Endothelial cell of umbilical vein (primary cell): ENCODE results near the gene DNAH11. TPM values are rescaled to one million over a fixed set of nuclear protein-coding genes. Genes with fewer than 3 reads are reported as not detected.

ENCODE experiments used
- BruUV-seq: library from RNA; stranded (reverse); fragments of 400-500 nt; replicated peaks from 2 replicates; lab custom pipeline; 2021; lab: Mats Ljungman, UMichigan
- CTCF ChIA-PET: fragments of 300-600, 350-600 bp; sonication (Branson Sonifier 250); formaldehyde crosslinking; loops from one replicate; lab custom pipeline; 2021; ENCODE audit warnings: antibody characterized with exemption, inconsistent platforms; lab: Charles Lee
- POLR2A ChIA-PET: fragments of 300-600, 350-600 bp; sonication (Branson Sonifier 250); formaldehyde crosslinking; loops from one replicate; lab custom pipeline; 2021; ENCODE audit warnings: antibody characterized with exemption, inconsistent platforms; lab: Charles Lee
- DNase-seq: peaks from one replicate; pipeline ENCODE4 v3.0.0-alpha.2; 2011; ENCODE audit warnings: low read depth, low spot score
- FAIRE-seq: peaks from 2 replicates; lab custom pipeline; 2011; peaks lifted over from hg19 to GRCh38; lab: Jason Lieb, UNC
- H2AFZ ChIP-seq: 2 replicates; pipeline ENCODE4 v1.6.0; 2012; ENCODE audit warnings: low read depth, low read length, control low read depth, inconsistent platforms
- H3K27ac ChIP-seq: 2 replicates; pipeline ENCODE4 v1.5.1; 2011; ENCODE audit warnings: low read depth, mild to moderate bottlenecking, control low read depth, low read length, moderate library complexity; ENCODE audit not compliant: insufficient read depth
- H3K27me3 ChIP-seq, 2 experiments: 2 replicates each; pipeline versions ENCODE4 v1.6.0 to v1.6.1; 2011; ENCODE audit warnings: low read length in 2 of 2, mixed read lengths in 1 of 2; ENCODE audit not compliant: control insufficient read depth in 2 of 2, insufficient read depth in 2 of 2
- H3K36me3 ChIP-seq, 2 experiments: 2 replicates in 1 of 2; 3 replicates in 1 of 2; pipeline ENCODE4 v1.5.1; 2011; ENCODE audit warnings: low read length in 2 of 2, mild to moderate bottlenecking in 1 of 2, moderate library complexity in 1 of 2; ENCODE audit not compliant: control insufficient read depth in 2 of 2, insufficient read depth in 2 of 2; ENCODE audit errors: extremely low read depth in 1 of 2
- H3K4me1 ChIP-seq: 3 replicates; pipeline ENCODE4 v1.5.1; 2011; ENCODE audit warnings: mild to moderate bottlenecking, low read length; ENCODE audit not compliant: control insufficient read depth, insufficient read depth; ENCODE audit errors: extremely low read depth
- H3K4me2 ChIP-seq: 2 replicates; pipeline ENCODE4 v1.6.1; 2011; ENCODE audit warnings: low read length, control low read depth, mixed read lengths; ENCODE audit not compliant: insufficient read depth
- H3K4me3 ChIP-seq, 3 experiments: fragments of 200-600 bp in 1 of 3; sonication (generic), shearing (Covaris generic) in 1 of 3; replicated peaks in 1 of 3; 2 replicates each; pipeline ENCODE4 v1.5.1; 2011 to 2016; ENCODE audit warnings: control low read depth in 3 of 3, low read length in 3 of 3, mild to moderate bottlenecking in 2 of 3, inconsistent platforms in 1 of 3, low read depth in 1 of 3, moderate library complexity in 1 of 3; ENCODE audit not compliant: insufficient read depth in 1 of 3
- H3K79me2 ChIP-seq: 2 replicates; pipeline ENCODE4 v1.6.0; 2012; ENCODE audit warnings: low read length, inconsistent platforms; ENCODE audit not compliant: control insufficient read depth, insufficient read depth
- H3K9ac ChIP-seq: replicated peaks from 2 replicates; pipeline ENCODE3; 2011; ENCODE audit warnings: low read length, control low read depth; ENCODE audit not compliant: insufficient read depth; ENCODE audit errors: extremely low read depth
- H3K9me1 ChIP-seq: replicated peaks from 3 replicates; pipeline ENCODE4 v1.6.0; 2011; ENCODE audit warnings: mild to moderate bottlenecking, low read length; ENCODE audit not compliant: control insufficient read depth, insufficient read depth; ENCODE audit errors: extremely low read depth
- H3K9me3 ChIP-seq: replicated peaks from 2 replicates; pipeline ENCODE4 v1.5.1; 2012; ENCODE audit warnings: low read length, inconsistent platforms; ENCODE audit not compliant: control insufficient read depth, insufficient read depth
- H4K20me1 ChIP-seq: replicated peaks from 2 replicates; pipeline ENCODE3; 2011; ENCODE audit warnings: mild to moderate bottlenecking, low read length; ENCODE audit not compliant: control insufficient read depth, insufficient read depth; ENCODE audit errors: extremely low read depth
- EZH2 ChIP-seq: IDR thresholded peaks from 2 replicates; pipeline ENCODE4 v1.6.1; 2012; ENCODE audit warnings: borderline replicate concordance, low read depth, mild to moderate bottlenecking, moderate library complexity, low read length, inconsistent platforms; ENCODE audit not compliant: severe bottlenecking
- FOS ChIP-seq: IDR thresholded peaks from 2 replicates; pipeline ENCODE4 v1.6.1; 2011; ENCODE audit warnings: mild to moderate bottlenecking, low read length, moderate library complexity, borderline replicate concordance; ENCODE audit not compliant: insufficient read depth
- GATA2 ChIP-seq: IDR thresholded peaks from 2 replicates; pipeline ENCODE4 v1.7.0; 2011; ENCODE audit warnings: low read depth, mild to moderate bottlenecking, moderate library complexity, mixed read lengths, low read length; ENCODE audit not compliant: insufficient read length, insufficient read depth
- JUN ChIP-seq: IDR thresholded peaks from 2 replicates; pipeline ENCODE4 v1.6.1; 2011; ENCODE audit warnings: borderline replicate concordance, low read depth; ENCODE audit not compliant: insufficient read length, insufficient read depth
- MYC ChIP-seq: IDR thresholded peaks from one replicate; pipeline ENCODE4 v1.6.1; 2011; ENCODE audit warnings: mild to moderate bottlenecking, low read depth, low read length
- POLR2A ChIP-seq: IDR thresholded peaks from 2 replicates; pipeline ENCODE4 v1.6.1; 2012; ENCODE audit warnings: low read depth, mild to moderate bottlenecking, control low read depth, low read length
- POLR2AphosphoS5 ChIP-seq: IDR thresholded peaks from 2 replicates; pipeline ENCODE4 v1.6.1; 2012; ENCODE audit warnings: low read depth, mild to moderate bottlenecking, control low read depth, low read length, moderate library complexity; ENCODE audit not compliant: insufficient read depth
- dilution Hi-C: fragments of 300-500 bp; cut with MboI; formaldehyde crosslinking; loops from one replicate; pipeline ENCODE4 v1.15.0; 2019; ENCODE audit warnings: low sequenced_read_pairs; ENCODE audit not compliant: extremely low pct_ligation_motif_present
- intact Hi-C: fragments of 100-400 bp; cut with micrococcal nuclease; formaldehyde crosslinking; loops from one replicate; pipeline ENCODE4 v1.10.0; 2022
- polyA plus RNA-seq, 4 experiments: library from polyadenylated mRNA; depleted of rRNA in 3 of 4; stranded (reverse) in 3 of 4; unstranded in 1 of 4; fragments of >200 nt; gene quantifications; 2 replicates each; pipeline versions ENCODE4 v1.2.1 to v1.2.3, GENCODE V29; 2011 to 2012; ENCODE audit warnings: missing spikeins in 1 of 4
- total RNA-seq: library from RNA; stranded (reverse); gene quantifications from 2 replicates; pipeline ENCODE4 v1.2.3, GENCODE V29; 2021
- TF ChIP-seq, protein P1 (sequence below), 2 donors: IDR thresholded peaks; 1 replicate in 1 of 2; 2 replicates in 1 of 2; pipeline ENCODE4 v1.5.1; 2011; ENCODE audit warnings: low read length in 2 of 2, mild to moderate bottlenecking in 2 of 2, moderate library complexity in 2 of 2, control low read depth in 1 of 2, inconsistent platforms in 1 of 2, low read depth in 1 of 2; ENCODE audit not compliant: insufficient read depth in 1 of 2; ENCODE audit errors: extremely low read depth in 1 of 2
- TF ChIP-seq, protein P2 (sequence below): IDR thresholded peaks from 2 replicates; pipeline ENCODE4 v1.6.1; 2011; ENCODE audit not compliant: insufficient read depth, insufficient read length

DNAH11 gene
- total and polyA plus RNA-seq, 2 donors (not counting 3 experiments of a cell fraction or from before 2014, with no cell fraction given): 0.69 to 0.91 TPM

DNA sequence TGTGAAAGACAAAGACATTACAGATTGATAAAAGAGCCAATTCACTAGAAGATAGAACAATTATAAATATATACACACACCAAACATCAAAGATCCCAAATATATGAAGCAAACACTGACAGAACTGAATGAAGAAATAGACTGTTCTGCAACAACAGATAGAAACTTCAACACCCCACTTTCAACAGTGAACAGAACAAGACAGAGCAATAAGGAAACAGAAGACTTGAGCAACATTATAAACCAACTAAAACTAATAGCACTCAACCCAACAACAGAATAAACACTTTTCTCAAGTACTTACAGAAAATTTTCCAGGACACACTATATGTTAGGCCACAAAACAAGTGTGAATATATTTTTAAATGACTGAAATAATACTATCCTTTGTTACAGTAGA lies 392.0 kb downstream of the DNAH11 start:
- H3K9me1 ChIP-seq: no peaks in the 10 kb centered on the region
- ChIA-PET CTCF (no interaction called here), POLR2A (no interaction called here)
- H3K4me3 ChIP-seq: no peak overlapping the region
- H2AFZ ChIP-seq: no peak overlapping the region
- TF ChIP-seq, protein P1, sequence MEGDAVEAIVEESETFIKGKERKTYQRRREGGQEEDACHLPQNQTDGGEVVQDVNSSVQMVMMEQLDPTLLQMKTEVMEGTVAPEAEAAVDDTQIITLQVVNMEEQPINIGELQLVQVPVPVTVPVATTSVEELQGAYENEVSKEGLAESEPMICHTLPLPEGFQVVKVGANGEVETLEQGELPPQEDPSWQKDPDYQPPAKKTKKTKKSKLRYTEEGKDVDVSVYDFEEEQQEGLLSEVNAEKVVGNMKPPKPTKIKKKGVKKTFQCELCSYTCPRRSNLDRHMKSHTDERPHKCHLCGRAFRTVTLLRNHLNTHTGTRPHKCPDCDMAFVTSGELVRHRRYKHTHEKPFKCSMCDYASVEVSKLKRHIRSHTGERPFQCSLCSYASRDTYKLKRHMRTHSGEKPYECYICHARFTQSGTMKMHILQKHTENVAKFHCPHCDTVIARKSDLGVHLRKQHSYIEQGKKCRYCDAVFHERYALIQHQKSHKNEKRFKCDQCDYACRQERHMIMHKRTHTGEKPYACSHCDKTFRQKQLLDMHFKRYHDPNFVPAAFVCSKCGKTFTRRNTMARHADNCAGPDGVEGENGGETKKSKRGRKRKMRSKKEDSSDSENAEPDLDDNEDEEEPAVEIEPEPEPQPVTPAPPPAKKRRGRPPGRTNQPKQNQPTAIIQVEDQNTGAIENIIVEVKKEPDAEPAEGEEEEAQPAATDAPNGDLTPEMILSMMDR (IDR thresholded peaks at IDR 0.05; ENCODE audit: extremely low read depth in 1 of 2, insufficient read depth in 1 of 2, low read depth in 1 of 2, low read length in 2 of 2): no peak
- no peak for TF ChIP-seq POLR2AphosphoS5
- TF ChIP-seq JUN: no peak
- no peak for TF ChIP-seq FOS
- TF ChIP-seq POLR2A: no peak
- no peak for TF ChIP-seq EZH2
- TF ChIP-seq GATA2: no peak
- TF ChIP-seq, protein P2, sequence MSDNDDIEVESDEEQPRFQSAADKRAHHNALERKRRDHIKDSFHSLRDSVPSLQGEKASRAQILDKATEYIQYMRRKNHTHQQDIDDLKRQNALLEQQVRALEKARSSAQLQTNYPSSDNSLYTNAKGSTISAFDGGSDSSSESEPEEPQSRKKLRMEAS: no peak
- TF ChIP-seq MYC: no peak
- FAIRE-seq: no peak
- no peaks in the 10 kb centered on the region for H3K9me3 ChIP-seq
- peaks cover 13% of the 10 kb centered on the region for H3K4me1 ChIP-seq
- intact Hi-C loops: loop anchor here (1.0 kb wide), 1 partner anchor 11 kb away; no protein-coding TSS in a partner anchor
- H3K36me3 ChIP-seq: no peaks in the 10 kb centered on the region
- H3K27ac ChIP-seq: no peak overlapping the region
- no TSS peak for BruUV-seq
- dilution Hi-C loops: no loop called here
- DNase-seq: no peak
- H3K79me2 ChIP-seq: peaks cover 84% of the 10 kb centered on the region
- no peak overlapping the region for H3K4me2 ChIP-seq
- no peaks in the 10 kb centered on the region for H3K27me3 ChIP-seq
- H3K9ac ChIP-seq: no peak overlapping the region
- H4K20me1 ChIP-seq: peaks cover 3% of the 10 kb centered on the region
